Measurements from ENCODE around the gene ICA1. TPM values are rescaled to one million over a fixed set of nuclear protein-coding genes. Genes with fewer than 3 reads are reported as not detected.

Gene ICA1
- total and polyA plus RNA-seq, 2 of the 13 experiments (the other 11 are each of a cell fraction or from before 2014, with no cell fraction given): 0.29 TPM; not detected in 1

DNA sequence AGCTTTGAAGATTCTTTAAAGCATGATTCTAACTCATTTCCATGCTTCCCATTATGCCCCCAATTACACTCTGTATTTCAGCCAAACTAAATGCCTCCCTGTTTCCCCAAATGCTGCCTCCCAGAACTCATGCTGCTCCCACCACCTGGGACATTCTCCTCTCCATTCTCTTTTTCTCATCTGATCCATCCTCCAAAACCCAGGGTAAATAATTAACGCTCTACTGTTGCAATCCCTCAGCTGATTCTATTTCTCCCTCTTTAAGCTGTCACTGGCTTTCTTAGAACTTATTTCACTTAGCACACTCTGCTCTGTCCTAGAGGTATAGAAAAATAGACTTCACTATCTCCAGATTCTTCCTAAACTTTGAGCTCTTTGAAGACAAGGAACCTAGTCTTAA is 104.7 kb downstream of the ICA1 start:
- POLR2A ChIA-PET: no interaction called here
- no peak for ATAC-seq
- no TSS peak for BruUV-seq (replicated peaks)

DNA sequence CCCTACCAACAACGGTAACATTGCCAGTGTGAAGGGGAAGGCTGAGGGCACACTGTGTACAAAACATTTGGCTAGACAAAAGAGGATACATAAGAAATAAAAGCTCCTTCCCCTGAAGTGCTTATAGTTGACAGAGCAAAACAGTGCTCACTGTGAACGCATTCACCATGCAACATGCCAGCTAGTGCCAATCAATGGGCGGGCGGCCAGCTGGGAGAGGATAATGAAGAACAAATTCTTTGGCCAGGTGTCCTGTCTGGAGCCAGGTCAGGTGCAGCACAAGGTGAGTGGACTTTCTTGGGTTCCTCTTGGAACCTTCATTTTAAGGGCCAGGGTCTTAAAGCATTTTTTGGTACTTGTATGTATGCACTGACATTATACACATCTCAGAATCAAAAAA is 106.1 kb downstream of the ICA1 start:
- H3K4me2 ChIP-seq (ENCODE audit: low read depth, low read length): no peak overlapping the region

More for the DNA sequence above, 104.7 kb downstream of the ICA1 start:
- no peak overlapping the region for H3K27ac ChIP-seq (ENCODE audit: extremely low read length, insufficient read depth, low read length)
- DNase-seq (ENCODE audit: low spot score) (no peak), FAIRE-seq (no peak)
- no peak overlapping the region for H2AFZ ChIP-seq (ENCODE audit: low read length)
- H3K4me3 ChIP-seq (replicated peaks in 1 of 3; ENCODE audit: insufficient read depth in 1 of 3, low read depth in 2 of 3, low read length in 3 of 3): no peak overlapping the region
- no peaks in the 10 kb centered on the region for H3K4me1 ChIP-seq (ENCODE audit: insufficient read depth, low read length)
- H3K79me2 ChIP-seq (ENCODE audit: insufficient read depth, low read length): no peaks in the 10 kb centered on the region
- no peak for TF ChIP-seq RAD51 (IDR thresholded peaks at IDR 0.05; ENCODE audit: borderline replicate concordance)
- WGBS (ENCODE audit: low lambda C conversion rate): 0% methylated on average over 1 of the region's 1 CpG
- H3K9ac ChIP-seq (ENCODE audit: insufficient read depth, low read depth, low read length): no peak overlapping the region
- no peaks in the 10 kb centered on the region for H3K27me3 ChIP-seq (ENCODE audit: control insufficient read depth in 1 of 2, insufficient read depth in 2 of 2, low read length in 2 of 2)
- intact Hi-C loops (cut with micrococcal nuclease; ENCODE audit: unreplicated experiment): no loop called here
- no peak overlapping the region for H3K4me2 ChIP-seq (ENCODE audit: low read depth, low read length)
- H4K20me1 ChIP-seq (ENCODE audit: insufficient read depth, low read length): no peaks in the 10 kb centered on the region
- in situ Hi-C loops (cut with HindIII; ENCODE audit: extremely low pct_ligation_motif_present, low pct_unique_long_range_greater_than_20kb): no loop called here
- no peaks in the 10 kb centered on the region for H3K36me3 ChIP-seq (replicated peaks in 1 of 2; ENCODE audit: control insufficient read depth in 1 of 2, insufficient read depth in 2 of 2, low read length in 2 of 2)
- no peaks in the 10 kb centered on the region for H3K9me3 ChIP-seq (ENCODE audit: low read length)
- CTCF ChIA-PET (ENCODE audit: low intra/inter-chr PET ratio, low total read pairs): no interaction called here

More for the DNA sequence above, 106.1 kb downstream of the ICA1 start:
- in situ Hi-C loops (cut with HindIII; ENCODE audit: extremely low pct_ligation_motif_present, low pct_unique_long_range_greater_than_20kb): no loop called here
- H3K9ac ChIP-seq (ENCODE audit: insufficient read depth, low read depth, low read length): no peak overlapping the region
- no peak for DNase-seq (ENCODE audit: low spot score)
- H3K4me1 ChIP-seq (ENCODE audit: insufficient read depth, low read length): no peaks in the 10 kb centered on the region
- FAIRE-seq: no peak
- TF ChIP-seq CENPX (CRISPR knock-in tag; IDR thresholded peaks at IDR 0.05): no peak
- no peak for TF ChIP-seq SMAD9 (CRISPR knock-in tag; IDR thresholded peaks at IDR 0.05)
- TF ChIP-seq ETV5 (CRISPR knock-in tag; IDR thresholded peaks at IDR 0.05; ENCODE audit: borderline replicate concordance): no peak
- TF ChIP-seq PRPF4 (IDR thresholded peaks at IDR 0.05; ENCODE audit: low read depth, low read length, poor library complexity, severe bottlenecking): no peak
- TF ChIP-seq ZNF703 (CRISPR knock-in tag; IDR thresholded peaks at IDR 0.05; ENCODE audit: borderline replicate concordance): no peak
- no peak for TF ChIP-seq ZBTB26 (CRISPR knock-in tag; IDR thresholded peaks at IDR 0.05; ENCODE audit: borderline replicate concordance)
- no peak for TF ChIP-seq HOXA5 (CRISPR knock-in tag; IDR thresholded peaks at IDR 0.05)
- TF ChIP-seq PRMT3 (CRISPR knock-in tag; IDR thresholded peaks at IDR 0.05; ENCODE audit: borderline replicate concordance, low read depth): no peak
- TF ChIP-seq CAMTA2 (CRISPR knock-in tag; IDR thresholded peaks at IDR 0.05; ENCODE audit: borderline replicate concordance): no peak
- H3K79me2 ChIP-seq (ENCODE audit: insufficient read depth, low read length): no peaks in the 10 kb centered on the region
- no peak for ATAC-seq
- no TSS peak for BruUV-seq (replicated peaks)
- no peaks in the 10 kb centered on the region for H3K27me3 ChIP-seq (ENCODE audit: control insufficient read depth in 1 of 2, insufficient read depth in 2 of 2, low read length in 2 of 2)
- intact Hi-C loops (cut with micrococcal nuclease; ENCODE audit: unreplicated experiment): no loop called here
- no peak overlapping the region for H3K27ac ChIP-seq (ENCODE audit: extremely low read length, insufficient read depth, low read length)
- no peak overlapping the region for H2AFZ ChIP-seq (ENCODE audit: low read length)
- H3K36me3 ChIP-seq (replicated peaks in 1 of 2; ENCODE audit: control insufficient read depth in 1 of 2, insufficient read depth in 2 of 2, low read length in 2 of 2): no peaks in the 10 kb centered on the region
- 65% methylated on average over 4 of the region's 4 CpGs for WGBS (ENCODE audit: low lambda C conversion rate)
- ChIA-PET POLR2A (no interaction called here), CTCF (ENCODE audit: low intra/inter-chr PET ratio, low total read pairs) (no interaction called here)
- H3K9me3 ChIP-seq (ENCODE audit: low read length): no peaks in the 10 kb centered on the region
- no peak overlapping the region for H3K4me3 ChIP-seq (replicated peaks in 1 of 3; ENCODE audit: insufficient read depth in 1 of 3, low read depth in 2 of 3, low read length in 3 of 3)
- H4K20me1 ChIP-seq (ENCODE audit: insufficient read depth, low read length): no peaks in the 10 kb centered on the region
